IPS DF 4.7 (cell line): ENCODE results near the gene ITGBL1.

Source experiments
- DNase-seq: peaks from one replicate; pipeline ENCODE4 v3.0.0-alpha.2; 2013; ENCODE audit warnings: low spot score; ENCODE audit errors: extremely low read depth

ITGBL1 gene

GRCh38 chr13:101747039-101747438 lies 294.6 kb downstream of the ITGBL1 start:
- DNase-seq = no peak

GRCh38 chr13:101749584-101749983 lies 297.1 kb downstream of the ITGBL1 start:
- DNase-seq = no peak

GRCh38 chr13:101751488-101751887 lies 299.0 kb downstream of the ITGBL1 start:
- no peak for DNase-seq

DNA sequence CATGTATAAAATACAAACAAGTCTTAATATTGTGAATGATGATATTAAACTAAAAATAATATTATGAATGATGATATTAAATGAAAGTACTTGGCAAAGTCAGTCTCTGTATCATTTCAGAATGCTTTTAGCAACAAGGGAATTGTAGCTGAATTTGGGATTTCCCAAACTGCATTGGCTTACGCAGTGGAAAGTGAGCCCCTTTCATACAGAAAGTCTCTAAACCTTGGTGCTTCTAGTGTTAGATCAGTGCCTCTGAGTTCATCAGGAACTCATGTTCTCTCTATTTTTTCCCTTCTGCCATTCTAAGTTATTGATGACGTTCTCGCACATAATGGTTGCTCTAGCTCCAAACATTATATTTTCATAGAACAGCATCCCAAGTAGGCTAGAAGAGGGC lies 300.0 kb downstream of the ITGBL1 start:
- no peak for DNase-seq

- no peak for DNase-seq
These were observed 302.9 kb downstream of the ITGBL1 start for GRCh38 chr13:101755228-101755887.

DNA sequence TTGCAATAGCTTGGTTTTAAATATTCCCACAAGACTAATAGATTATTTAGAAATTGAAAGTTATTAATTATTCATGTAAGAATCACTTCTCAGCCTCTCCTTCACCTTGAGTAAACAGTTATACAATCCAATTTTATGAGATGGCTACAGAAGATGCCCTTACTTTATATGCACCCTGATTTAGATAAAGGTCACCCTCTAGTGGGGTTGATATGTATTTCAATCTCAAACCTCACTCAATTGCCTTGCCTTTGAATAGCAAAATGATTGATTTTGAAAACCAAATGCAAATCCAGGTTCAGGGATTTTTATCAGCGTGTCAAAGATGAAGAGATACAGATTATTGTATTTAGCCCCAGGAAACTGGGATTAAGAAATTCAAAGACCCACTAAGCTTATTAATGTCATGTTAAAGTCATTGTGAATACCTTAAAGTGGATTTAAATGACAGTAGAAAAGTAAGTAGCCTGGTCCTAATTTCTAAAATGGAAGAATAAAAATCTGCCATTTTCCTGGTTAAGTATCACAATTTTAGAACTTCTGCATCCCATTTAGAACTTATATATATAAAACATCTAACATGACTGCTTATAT lies 305.1 kb downstream of the ITGBL1 start:
- DNase-seq = no peak

- no peak for DNase-seq
These were observed 310.7 kb downstream of the ITGBL1 start for GRCh38 chr13:101763191-101763590.
